Vagina (tissue), 2 donors: ENCODE measurements around the gene EPB41.

Experiments used
- CTCF ChIP-seq, 3 experiments: fragments of 450-650 bp in 2 of 3; fragments of 200-600 bp in 1 of 3; sonication (generic) in 1 of 3; IDR thresholded peaks; one replicate each; pipeline ENCODE4 v1.5.1; 2017 to 2019; ENCODE audit warnings: antibody characterized with exemption in 3 of 3, mild to moderate bottlenecking in 2 of 3, moderate library complexity in 2 of 3
- POLR2A ChIP-seq, 2 donors: fragments of 450-650 bp; IDR thresholded peaks; one replicate each; pipeline ENCODE4 v1.6.1; 2017; ENCODE audit warnings: antibody characterized with exemption in 2 of 2, mild to moderate bottlenecking in 2 of 2, moderate library complexity in 2 of 2

- TF ChIP-seq CTCF (IDR thresholded peaks at IDR 0.05) (no peak), POLR2A (IDR thresholded peaks at IDR 0.05) (no peak)
Measured at GRCh38 chr1:29100487-29100886, 186.1 kb downstream of the EPB41 start.
